CD4-positive, alpha-beta T cell treated with Interleukin-17A for 4 hours (primary cell): ENCODE results near the gene CACNB1.

Experiments used
- DNase-seq: peaks from one replicate; pipeline ENCODE4 v3.0.0-alpha.2; 2020; ENCODE audit warnings: mixed read lengths

CACNB1 gene

DNA sequence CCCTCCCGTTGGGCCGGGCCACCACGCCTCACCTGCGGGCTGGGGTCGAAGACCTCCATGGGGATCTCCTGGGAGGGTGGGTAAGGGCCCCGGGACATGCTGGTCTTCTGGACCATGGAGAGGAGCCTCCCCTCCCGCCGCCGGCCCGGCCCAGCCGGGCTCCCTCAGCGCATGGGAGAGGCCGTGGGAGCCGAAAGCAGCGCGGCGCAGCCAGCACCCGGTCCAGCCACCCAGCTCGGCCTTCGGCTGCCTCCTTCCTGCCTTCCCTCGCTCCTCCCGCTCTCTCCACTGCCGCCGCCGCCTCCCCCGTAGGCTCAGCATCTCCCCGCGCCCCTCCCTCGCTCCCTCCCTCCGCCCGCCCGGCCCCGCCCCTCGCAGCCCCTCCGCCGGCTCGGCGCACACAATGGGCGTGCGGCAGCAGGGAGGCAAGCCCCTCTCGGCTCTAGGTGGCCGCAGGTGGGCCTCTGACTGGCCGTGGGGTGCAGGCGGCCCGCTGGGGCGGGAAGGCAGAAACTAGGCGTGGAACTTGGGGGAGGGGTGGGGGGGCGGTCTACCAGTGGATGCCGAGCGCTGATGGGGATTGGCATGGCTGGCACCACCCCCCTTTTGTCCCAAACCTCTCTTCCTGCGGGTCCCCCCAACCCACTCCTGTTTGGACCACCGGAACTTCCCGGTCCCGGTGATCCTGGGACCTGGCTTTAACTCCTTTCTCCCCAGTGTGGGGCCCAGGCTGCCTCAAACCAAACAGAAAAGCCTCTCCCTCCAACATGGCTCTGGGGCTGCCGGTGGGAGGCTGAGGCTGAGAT is at the start of gene CACNB1:
TSS of gene CACNB1 (minus strand) at position 290 of the 806 bp plus-strand sequence. CDS start at position 116, 174 bp downstream.
- peak; percentile 86 for DNase-seq

DNA sequence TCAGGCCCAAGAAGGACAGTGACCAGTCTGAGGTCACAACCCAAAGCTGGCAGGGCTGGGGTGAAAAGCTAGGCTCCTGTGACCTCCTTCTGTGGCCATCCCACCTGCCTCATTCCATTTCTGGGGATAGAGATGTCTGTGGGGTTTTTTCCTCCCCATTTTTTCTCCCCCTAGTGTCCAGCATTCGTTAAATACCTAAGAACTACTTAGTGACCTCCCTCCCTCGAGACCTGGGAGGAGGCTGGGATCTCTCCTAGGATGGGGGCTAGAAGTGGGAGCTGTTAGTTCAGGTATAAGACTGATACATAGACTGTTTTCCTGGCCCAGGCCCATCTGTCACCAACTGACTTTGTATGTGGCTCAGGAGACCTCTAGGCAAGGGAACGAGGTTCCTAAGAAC is 48.8 kb upstream of the CACNB1 start:
- no peak for DNase-seq

DNA sequence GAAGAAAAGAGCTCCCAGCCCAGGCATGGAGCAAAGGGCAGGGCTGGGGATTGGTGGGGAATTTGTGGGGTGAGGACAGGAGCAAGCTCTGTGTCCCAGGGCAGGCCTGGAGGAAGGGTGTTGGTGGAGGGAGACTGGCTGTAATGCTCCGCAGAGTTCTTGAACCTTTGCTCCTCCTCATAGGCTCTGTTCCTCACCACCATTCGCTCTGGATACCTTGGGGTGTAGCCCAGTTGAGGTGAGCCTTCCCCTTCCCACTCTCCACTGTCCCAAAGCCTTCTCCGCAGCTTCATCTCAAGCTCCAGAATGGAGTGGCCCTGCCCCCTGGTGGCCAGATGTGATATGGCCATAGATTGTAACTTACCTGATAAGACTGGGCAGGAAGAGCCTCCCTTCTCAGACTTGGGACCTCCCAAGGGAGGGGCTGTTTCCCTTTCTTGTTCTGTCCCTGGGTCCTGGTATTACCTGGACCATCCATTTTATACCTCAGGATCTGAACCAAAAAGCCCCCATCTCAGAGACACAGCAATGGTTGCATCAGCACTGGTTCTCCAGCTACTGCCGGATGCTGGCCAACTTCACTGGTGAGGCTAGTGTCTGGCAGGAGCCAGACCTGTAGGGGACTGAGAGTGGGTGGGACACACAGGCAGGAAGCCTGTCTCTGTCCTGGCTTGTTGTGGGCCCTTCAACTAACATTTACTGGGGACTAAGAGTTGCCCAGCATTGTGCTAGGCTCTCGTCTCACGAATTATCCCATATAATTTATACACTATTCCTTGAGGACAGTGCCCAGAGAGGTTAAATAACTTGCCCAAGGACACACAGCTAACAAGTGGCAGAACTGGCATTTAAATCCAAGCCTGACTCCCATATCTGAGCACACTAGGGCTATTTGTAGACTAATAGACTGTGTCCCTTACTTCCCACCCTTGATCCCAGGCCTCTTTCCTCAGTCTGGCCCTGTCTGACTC is 47.4 kb upstream of the CACNB1 start:
- peak; percentile 93 for DNase-seq

DNA sequence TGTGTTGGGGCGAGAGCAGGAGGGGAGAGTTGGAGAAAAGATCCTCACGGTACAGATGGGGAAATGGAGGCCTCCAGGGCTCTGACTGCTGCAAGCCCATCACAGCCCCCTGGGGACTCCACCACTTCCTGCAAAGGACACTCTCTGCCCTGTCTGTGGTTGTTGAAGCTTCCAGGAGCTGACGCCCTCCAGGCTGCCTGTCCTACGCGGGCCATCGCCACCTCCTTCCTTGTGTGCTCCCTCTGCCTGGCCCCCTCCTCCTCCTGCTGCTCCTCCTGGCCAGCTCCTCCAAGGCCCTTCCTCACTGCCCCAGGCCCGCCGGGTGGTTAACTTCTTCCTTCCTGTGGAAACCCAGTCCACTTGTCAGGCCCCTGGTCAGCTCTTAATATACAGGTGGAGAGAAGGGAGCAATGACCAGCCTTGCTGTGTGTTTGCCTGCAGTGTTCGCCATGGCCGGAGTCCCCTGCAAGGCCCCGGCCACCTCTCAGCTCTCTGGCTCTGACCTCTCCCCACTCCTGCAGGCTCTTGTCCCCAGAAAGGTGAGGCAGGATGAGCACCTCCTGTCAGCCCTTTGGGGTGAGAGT is 46.6 kb upstream of the CACNB1 start:
- DNase-seq: peak; percentile 9

DNA sequence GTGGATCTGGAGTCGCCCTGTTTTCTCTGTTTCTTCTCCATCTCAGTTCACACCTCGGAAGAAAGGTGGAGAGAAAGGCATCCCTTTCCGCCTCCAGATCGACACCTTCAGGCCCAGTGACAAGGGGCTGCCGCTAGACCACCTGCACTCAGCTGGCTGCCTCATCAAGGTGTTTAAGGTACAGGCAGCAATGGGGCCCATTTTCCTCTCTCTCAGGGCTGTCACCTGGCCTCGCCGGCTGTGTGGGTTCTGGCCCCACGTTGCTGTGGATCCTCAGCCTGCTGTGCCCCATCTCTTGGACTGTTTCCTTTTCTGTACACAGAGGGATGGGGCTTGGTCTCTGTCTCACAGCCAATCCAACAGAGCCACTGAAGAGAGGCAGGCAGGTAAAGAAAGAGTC is 45.7 kb upstream of the CACNB1 start:
- DNase-seq: no peak

DNA sequence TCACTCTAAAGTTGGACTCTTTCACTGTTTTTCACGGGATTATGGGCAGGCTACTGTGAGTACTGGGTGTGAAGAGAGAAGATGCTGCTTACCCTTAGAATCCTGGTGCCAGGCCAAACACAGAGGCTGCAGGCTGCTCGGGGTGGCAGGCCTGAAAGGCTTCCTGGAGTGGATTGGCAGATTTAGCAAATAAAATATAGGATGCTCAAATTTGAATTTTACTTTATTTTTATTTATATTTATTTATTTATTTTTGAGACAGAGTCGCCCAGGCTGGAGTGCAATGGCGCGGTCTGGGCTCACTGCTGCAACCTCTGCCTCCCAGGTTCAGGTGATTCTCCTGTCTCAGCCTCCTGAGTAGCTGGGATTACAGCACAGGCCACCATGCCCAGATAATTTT is 43.2 kb upstream of the CACNB1 start:
- DNase-seq: no peak

DNA sequence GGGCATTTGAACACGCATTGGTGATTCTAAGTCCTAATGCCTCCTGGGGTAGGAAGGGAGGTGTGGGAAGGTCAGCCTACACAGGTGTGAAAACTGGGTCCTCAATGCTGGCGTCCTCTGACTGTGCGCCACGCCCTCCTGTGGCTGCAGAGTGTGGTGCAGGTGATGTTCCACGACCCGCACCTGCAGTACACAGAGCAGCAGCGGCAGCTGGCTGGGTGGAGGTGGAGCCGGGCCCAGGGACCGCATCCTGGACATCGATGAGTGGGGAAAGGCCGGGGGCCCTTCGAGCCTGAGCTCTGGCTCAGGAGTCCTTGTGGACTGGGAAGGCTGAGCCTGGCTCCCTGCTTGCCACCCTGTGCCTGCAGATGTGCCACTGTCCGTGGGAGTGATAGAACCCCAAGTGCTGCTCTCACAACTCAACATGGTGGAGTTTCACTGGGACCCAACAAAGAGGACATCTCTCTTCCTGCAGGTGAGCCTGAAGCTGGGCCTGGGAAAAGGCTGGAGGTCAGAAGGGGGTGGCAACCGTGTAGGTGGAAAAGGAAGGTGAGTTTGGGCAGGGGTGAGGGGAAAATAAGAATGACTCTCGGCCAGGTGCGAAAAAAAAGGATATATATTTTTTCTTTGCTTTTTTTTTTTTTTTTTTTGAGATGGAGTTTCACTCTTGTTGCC is 42.3 kb upstream of the CACNB1 start:
- peak; percentile 78 for DNase-seq

DNA sequence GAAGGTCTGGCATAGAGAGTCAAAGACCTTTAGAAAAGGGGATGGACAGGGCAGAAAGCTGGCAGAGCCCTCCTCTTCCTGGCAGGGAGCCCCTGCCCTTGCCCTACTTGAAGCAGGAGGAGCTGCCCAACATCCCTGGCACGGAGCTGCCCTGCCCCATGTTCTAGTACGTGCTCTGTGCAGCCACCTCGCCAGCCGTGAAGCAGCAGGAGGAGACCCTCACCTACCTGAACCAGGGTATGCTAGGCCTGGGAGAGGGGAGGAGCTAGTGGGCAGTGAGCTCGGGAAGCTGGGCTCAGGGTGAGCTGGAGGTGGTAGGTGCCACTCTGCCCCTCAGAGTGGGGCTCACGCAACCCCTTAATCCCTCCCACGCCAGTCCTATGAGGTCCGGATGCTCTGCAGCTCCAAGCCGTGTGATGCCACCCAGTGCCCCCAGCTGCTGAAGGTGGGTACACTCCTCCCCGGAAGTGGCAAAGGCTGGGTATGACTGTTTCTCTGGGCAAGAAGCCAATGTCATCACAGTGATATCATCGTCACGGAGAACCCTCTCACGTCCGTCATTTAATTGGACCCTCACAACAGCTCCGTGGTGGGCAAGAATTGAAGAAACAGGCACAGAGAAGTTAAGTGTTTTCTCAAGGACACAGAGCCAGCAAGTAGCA is 41.0 kb upstream of the CACNB1 start:
- peak; percentile 87 for DNase-seq

DNA sequence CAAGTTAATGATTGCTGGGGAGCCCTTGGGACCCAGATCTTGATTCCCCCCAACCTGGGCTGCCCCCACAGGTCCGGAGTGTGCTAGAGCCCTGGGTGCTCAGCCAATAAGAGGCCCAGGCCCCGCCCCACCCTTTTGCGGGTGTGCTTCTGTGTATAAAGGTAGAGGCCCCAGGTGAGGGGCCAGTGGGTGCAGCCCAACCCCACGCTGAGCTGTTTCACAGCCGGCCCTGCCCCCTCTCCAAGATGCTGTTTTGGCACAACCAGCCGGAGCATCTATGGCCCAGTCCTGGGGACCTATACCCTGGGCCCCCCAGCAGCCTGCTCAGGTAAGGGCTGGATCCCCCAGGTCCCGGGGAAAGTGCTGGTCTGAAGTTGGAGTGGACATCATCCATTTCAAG is 40.1 kb upstream of the CACNB1 start:
- DNase-seq: no peak

DNA sequence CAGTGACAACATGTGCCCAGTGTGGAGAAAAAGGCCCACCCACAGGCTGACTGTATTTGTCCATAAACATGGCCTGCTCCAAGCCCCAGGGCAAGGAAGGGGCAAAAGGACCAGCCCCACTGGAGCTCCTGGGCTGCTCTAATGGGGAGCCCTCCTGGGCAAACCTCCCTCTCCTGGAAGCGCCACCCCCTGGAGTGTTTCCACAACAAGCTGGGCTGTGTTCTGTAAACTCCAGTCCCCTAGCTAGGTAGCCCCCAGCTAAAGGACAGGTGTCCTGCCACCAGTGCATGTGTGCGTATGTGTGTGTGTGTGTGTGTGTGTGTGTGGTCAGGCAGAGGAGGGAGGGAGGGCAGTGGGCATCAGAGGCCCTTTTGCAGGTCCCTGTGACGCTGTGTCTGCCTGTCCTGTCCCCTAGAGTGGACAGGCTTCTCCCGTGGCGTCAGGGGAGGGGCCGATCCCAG is 39.5 kb upstream of the CACNB1 start:
- DNase-seq: no peak

DNA sequence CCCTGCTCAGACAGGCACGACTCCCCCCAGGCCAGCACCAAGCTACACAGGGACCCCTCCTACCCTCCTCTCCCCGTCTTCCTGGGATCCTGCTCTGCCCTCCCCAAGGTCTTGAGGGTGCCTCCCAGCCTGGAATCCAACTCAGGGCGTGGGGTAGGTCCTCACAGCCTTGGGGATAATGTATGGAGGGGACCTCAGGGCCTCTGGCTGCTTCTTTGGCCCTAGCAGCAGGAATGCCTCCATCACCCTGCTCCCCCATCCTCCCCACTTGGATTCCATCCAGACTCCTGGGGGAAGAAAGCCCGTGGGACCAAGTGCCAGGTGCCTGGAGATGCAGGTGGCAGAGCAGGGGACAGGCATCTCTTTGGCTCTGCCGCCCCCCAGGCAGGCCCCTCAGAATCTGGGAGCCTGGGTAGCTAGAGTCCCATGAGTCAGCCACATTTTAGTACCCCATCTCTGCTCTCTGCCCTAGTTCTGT is 39.0 kb upstream of the CACNB1 start:
- no peak for DNase-seq

DNA sequence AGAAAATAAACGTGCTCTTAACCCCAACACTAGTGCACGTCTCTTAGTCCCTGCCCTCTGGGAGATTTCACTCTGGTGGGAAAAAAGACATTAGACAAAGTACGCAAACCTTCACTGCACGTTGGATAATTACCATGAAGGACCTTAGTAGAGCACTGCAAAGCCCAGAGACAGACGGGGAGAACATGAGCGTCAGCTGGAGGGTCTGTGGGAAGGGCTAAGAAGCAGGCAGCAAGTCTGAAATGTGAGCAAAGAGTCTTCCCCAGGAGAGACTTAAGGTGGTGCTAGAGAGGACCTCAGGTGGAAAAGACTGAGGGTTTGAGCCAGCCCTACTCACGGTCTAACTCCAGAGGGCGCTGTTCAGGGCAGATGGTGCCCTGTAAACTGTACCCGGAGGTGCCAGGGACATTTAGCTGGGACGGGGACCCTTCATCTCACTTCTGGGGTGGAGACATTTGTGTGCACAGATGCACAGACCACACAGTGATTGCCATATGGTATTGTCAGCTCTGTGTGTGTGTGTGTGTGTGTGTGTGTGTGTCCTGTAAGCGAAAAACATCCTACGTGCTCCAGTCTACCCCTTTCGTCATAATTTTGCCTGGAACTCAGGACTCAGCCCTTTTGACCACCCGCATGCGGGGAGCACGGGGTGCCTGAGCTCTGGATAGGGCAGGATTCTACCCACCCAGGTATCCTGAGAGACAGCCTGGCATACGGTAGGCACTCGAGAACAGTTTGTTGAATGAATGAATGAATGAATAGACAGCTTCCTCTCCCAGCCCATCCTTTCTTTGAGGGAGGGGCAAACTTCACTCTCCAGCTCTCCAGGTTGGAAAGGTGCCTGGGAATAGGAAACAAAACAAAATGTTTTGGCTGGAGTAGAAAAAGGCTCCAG is 38.3 kb upstream of the CACNB1 start:
- DNase-seq: peak; percentile 50

DNA sequence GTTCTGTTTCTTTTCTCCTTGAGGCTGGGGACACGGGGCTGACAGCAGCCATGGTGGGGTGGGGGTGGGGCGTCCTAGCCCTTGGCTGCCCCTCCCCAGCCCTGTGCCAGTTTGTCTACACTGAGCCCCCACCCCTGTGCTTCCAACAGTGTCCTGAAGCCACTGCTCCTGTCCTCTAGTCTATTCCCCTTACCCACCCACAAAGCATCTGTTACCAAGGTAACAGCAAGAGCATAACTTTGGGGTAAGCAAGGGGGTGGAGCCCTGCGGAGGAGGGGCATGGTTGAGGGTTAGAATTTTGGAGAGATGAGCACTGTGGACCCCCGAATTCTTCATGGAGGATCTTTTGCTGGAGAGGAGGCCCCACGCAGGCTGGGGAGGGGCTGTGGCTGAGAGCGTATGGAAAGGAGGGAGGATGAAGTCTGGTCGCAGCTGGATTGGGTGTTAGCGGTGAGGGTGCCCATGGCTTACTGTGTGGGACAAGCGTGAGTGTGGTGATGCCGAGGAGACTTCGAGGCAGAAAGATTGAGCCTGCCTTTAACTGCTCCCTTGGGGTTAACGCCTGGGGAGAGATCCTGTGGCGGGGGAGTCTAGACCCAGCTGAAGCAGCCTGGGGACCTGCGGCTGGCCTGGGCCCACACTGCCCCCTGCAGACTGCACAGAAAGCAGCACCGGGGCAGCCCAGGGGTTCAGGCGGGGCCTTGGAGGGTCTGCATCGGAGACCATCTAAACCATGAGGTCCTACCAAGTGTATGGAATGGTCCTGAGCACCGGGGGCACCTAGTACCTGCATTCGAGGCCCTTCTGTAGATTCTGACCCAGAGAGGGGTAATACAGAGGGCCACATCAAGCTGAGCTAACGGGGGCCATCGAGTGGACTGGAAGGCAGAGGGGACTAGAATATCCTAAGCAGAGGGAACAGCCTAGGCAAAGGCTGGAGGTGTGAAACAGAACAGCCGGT is 34.4 kb upstream of the CACNB1 start:
- DNase-seq: peak; percentile 72

DNA sequence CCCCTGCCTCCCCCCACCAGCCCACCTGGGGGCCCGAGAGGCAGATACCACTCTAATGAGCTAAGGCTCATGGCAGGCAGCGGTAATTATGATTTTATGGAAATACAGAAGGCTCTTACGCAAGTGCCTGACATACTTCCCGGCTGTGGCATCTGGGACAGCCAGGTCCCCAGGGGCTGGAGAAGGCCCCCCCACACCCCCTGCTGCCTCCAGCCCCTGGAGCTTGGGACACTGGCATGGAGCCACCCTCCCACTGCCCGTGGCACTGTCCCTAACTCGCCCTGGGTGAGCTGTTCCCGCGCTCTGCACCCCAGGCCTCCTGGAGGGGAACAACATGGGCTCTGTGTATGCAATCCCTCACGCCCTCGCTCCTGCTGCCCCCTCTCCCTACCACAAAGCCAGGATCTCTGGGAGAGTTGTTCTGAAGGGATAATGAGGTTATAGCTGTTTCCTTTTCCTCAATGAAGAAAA is 33.7 kb upstream of the CACNB1 start:
- no peak for DNase-seq

DNA sequence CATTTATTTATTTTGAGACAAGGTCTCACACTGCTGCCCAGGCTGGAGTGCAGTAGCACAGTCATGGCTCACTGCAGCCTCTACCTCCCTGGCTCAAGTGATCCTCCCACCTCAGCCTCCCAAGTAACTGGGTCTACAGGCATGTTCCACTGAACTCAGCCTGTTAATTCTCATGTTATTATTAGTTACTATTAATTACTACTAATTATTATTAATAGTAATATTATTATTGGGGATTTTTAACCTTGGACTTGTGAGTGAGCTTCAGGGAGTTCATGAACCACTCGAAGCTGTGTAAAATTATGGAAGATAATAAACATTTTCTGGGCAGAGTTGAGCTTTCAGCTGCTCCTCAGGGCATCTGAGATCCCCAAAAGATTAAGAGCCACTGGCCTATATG is 32.9 kb upstream of the CACNB1 start:
- DNase-seq: no peak

DNA sequence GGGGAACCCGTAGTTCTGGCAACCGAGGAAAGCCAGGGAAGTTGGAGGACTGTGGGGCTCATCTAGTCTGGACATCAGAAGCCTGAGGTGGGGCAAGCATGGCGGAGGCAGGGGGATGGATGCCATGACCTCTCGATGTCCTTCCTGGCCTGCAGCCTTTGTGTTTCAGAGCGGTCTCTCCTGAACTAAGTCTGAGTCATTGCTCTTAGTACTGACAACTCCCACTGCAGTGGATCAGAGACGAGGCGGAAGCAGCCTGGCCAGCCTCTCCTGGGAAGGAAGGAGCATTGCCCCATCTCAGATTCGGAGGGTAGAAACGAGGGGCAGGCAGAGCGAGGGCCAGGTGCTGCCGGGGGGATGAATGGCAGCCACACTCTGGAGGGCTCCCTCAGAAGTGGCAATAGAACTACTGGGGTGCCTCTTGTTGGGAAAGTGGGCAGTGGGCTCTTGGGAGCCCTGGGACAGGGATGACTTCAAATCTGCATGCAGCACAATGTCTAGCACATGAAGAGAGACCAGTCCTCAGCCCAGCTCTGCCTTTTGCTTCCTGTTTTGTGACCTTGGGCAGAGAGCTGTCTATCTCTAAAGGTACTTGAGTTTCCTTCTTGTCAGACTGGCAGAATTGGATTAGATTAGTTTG is 31.9 kb upstream of the CACNB1 start:
- no peak for DNase-seq

DNA sequence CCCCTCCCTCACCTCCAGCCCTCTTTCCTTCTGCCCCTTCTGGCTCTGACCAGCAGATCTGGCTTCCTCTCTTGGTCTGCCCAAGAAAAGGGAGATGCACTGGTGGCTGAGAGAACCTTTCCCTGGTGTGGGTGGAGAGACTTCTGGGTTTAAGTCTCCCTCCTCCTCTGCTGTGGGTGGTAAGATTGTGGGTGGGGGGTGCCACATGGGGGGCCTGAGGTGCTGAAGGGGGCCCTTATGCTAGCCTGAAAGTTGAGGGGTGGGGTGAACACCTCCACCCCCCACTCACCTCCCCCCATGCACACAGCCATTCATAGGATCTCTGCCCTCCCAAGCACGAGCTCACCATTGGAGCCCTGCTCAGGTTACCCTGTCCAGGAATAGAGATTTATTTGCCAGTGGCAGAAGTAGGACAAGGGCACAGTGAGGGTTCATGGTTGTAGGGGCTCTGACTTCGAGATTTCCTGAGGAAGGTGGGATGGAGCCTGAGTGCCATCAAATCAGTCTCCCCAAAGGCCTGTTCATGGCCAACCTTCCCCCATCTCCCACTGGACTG is 30.0 kb upstream of the CACNB1 start:
- DNase-seq: no peak

DNA sequence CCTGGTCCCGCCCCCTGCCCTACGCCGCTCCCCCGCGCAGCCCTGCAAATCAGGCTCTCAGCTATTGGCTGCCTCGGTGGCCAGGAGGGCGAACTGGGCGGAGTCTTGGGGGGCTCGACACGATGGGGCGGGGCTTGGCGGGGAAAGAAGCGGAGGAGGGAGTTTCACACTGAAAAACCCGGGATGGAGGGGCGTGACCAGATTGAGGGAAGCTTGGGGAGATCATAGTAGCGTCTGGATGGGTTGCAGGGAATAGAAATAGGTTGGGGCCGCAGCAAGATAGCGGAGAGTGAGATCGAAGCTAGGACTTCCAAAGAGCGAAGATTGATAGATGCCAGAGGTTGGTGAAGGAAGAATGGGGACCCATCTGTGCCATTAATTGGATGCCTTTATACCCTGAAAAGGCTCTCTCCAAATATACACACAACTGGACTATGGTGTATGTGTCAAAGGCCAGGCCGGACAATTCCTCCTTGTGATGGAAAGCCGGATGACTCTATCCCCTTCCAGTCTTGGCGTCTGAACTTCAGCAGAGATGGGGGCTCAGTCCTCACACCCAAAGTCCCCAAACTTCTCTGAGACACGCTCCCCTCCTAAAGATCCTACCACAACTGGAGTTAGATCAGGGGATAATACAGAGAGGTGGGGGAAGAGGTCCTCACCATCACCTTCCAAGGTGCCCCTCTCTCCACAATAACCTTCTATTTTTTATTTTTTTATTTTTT is 28.7 kb upstream of the CACNB1 start:
- DNase-seq: peak; percentile 65
